ENCODE data around the gene RMI2. TPM values are rescaled to one million over a fixed set of nuclear protein-coding genes. Genes with fewer than 3 reads are reported as not detected.
A peak's percentile ranks its signal among the peaks of the same experiment; 100 is the strongest.

Gene RMI2
- total RNA-seq, 2 experiments from 2014 or later = 1.3 to 1.5 TPM

DNA sequence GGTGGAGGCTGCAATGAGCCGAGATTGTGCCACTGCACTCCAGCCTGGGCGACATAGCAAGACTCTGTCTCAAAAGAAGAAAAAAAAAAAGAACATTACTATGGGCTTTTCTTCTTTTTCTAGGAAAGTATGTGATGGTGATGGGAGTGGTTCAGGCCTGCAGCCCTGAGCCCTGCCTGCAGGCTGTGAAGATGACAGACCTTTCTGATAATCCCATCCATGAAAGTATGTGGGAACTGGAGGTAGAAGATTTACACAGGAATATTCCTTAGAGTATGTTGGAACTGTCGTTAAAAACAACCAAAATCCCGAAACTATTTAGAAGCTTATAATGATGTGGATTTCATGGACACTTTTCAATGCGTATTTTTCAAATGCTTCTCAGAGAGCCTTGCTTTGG, 5.3 kb downstream of the RMI2 start:
- Histone ChIP-seq H3K4me1 (ENCODE audit: insufficient read depth, low read length) (peaks cover 31% of the 10 kb centered on the region), H3K4me3 (ENCODE audit: low read length) (no peak overlapping the region), H3K27me3 (ENCODE audit: control insufficient read depth in 1 of 2, insufficient read depth in 2 of 2, low read length in 2 of 2) (no peaks in the 10 kb centered on the region), H3K9me3 (ENCODE audit: control insufficient read depth in 1 of 2, insufficient read depth in 1 of 2, low read length in 2 of 2) (no peaks in the 10 kb centered on the region), H3K36me3 (ENCODE audit: insufficient read depth, low read length) (no peaks in the 10 kb centered on the region), H3K27ac (ENCODE audit: low read depth in 1 of 2, low read length in 2 of 2) (no peak overlapping the region)
- intact Hi-C loops (cut with DNase I, micrococcal nuclease) = loop anchor here in 1 of 2 experiments (10.0 kb wide), 1 partner anchor 126 kb away; no protein-coding TSS in a partner anchor
- POLR2A ChIA-PET = interaction anchor here (1.1 kb wide), 1 partner anchor 95 kb away, joined by 3 read pairs; the partner anchor contains the start of gene SOCS1
- Mint-ChIP-seq H3K27ac (no peak overlapping the region), H3K4me1 (ENCODE audit: low read depth) (peaks cover 63% of the 10 kb centered on the region), H3K9me3 (no peaks in the 10 kb centered on the region), H3K36me3 (ENCODE audit: low read depth) (no peaks in the 10 kb centered on the region), H3K4me3 (no peak overlapping the region), H3K27me3 (no peaks in the 10 kb centered on the region)
- DNase-seq (no peak), ATAC-seq (ENCODE audit: poor library complexity) (no peak)
- CTCF ChIA-PET = interaction anchor here (0.9 to 1.5 kb wide), 2 partner anchors 22 to 95 kb away, joined by 3 read pairs; no protein-coding TSS in a partner anchor
- TF ChIP-seq, protein P1, sequence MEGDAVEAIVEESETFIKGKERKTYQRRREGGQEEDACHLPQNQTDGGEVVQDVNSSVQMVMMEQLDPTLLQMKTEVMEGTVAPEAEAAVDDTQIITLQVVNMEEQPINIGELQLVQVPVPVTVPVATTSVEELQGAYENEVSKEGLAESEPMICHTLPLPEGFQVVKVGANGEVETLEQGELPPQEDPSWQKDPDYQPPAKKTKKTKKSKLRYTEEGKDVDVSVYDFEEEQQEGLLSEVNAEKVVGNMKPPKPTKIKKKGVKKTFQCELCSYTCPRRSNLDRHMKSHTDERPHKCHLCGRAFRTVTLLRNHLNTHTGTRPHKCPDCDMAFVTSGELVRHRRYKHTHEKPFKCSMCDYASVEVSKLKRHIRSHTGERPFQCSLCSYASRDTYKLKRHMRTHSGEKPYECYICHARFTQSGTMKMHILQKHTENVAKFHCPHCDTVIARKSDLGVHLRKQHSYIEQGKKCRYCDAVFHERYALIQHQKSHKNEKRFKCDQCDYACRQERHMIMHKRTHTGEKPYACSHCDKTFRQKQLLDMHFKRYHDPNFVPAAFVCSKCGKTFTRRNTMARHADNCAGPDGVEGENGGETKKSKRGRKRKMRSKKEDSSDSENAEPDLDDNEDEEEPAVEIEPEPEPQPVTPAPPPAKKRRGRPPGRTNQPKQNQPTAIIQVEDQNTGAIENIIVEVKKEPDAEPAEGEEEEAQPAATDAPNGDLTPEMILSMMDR (IDR thresholded peaks at IDR 0.05) = no peak

DNA sequence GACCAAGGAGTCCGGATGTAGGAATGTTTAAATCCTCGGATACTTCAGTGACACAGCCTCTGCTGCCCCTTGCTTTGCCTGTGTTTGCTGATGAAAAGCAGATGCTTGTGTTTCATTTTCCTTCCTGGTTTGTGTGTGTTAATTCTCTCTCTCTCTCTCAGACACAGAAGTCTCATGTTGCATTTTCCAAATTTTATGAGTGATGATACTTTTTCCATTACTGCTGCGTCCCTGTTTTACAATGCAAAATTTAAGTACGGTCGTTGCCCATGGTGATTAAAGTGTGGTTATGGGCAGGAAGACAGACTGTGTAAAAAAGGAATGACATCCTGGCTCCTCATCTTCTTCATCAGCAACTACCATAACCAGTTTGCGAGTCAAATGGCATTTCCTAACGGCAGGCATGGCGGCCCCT, 5.7 kb downstream of the RMI2 start:
- H3K9me3 ChIP-seq (ENCODE audit: control insufficient read depth in 1 of 2, insufficient read depth in 1 of 2, low read length in 2 of 2) = no peaks in the 10 kb centered on the region
- no peaks in the 10 kb centered on the region for H3K9me3 Mint-ChIP-seq

DNA sequence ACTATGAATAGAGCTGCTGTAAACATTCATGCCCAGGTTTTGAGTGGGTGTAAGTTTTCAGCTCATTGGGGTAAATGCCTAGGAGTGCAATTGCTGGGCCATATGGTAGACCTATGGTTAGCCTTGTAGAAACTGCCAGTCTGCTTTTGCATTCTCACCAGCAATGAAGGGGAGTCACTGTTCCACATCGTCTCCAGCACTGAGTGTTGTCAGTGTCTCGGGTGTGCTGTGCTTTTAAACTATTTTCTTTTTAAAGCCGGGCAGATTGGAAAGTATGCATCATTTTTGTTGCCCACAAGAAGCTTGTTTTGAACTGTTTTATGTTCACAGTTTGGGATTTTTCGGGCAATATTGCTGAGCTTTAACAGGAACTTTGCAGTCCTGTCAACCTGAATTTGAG, 7.9 kb downstream of the RMI2 start:
- intact Hi-C loops (cut with DNase I, micrococcal nuclease) = loop anchor here in 1 of 2 experiments (10.0 kb wide), 1 partner anchor 128 kb away; no protein-coding TSS in a partner anchor
- Mint-ChIP-seq H3K4me3 (no peak overlapping the region), H3K36me3 (ENCODE audit: low read depth) (no peaks in the 10 kb centered on the region), H3K27ac (peak overlapping the region; percentile 93), H3K9me3 (no peaks in the 10 kb centered on the region), H3K27me3 (no peaks in the 10 kb centered on the region), H3K4me1 (ENCODE audit: low read depth) (peaks cover 69% of the 10 kb centered on the region)
- DNase-seq (no peak), ATAC-seq (ENCODE audit: poor library complexity) (no peak)
- CTCF ChIA-PET = interaction anchor here (1.5 to 3.0 kb wide), 2 partner anchors 97 to 444 kb away, joined by 3 to 19 read pairs; partner anchors contain the start of genes SOCS1 and ZC3H7A
- Histone ChIP-seq H3K9me3 (ENCODE audit: control insufficient read depth in 1 of 2, insufficient read depth in 1 of 2, low read length in 2 of 2) (no peaks in the 10 kb centered on the region), H3K36me3 (ENCODE audit: insufficient read depth, low read length) (no peaks in the 10 kb centered on the region), H3K4me3 (ENCODE audit: low read length) (no peak overlapping the region), H3K4me1 (ENCODE audit: insufficient read depth, low read length) (peaks cover 35% of the 10 kb centered on the region), H3K27ac (ENCODE audit: low read depth in 1 of 2, low read length in 2 of 2) (no peak overlapping the region), H3K27me3 (ENCODE audit: control insufficient read depth in 1 of 2, insufficient read depth in 2 of 2, low read length in 2 of 2) (no peaks in the 10 kb centered on the region)
- TF ChIP-seq, protein P1 (IDR thresholded peaks at IDR 0.05) = no peak
- POLR2A ChIA-PET = interaction anchor here (1.0 to 5.1 kb wide), 4 partner anchors 41 to 411 kb away, joined by 4 to 97 read pairs (median 8); partner anchors contain the start of genes DEXI and SOCS1

More for the DNA sequence above, 5.7 kb downstream of the RMI2 start:
- intact Hi-C loops (cut with DNase I, micrococcal nuclease) = loop anchor here in 1 of 2 experiments (10.0 kb wide), 1 partner anchor 126 kb away; no protein-coding TSS in a partner anchor
- DNase-seq (no peak), ATAC-seq (ENCODE audit: poor library complexity) (no peak)
- no peaks in the 10 kb centered on the region for H3K27me3 Mint-ChIP-seq
- peaks cover 65% of the 10 kb centered on the region for H3K4me1 Mint-ChIP-seq (ENCODE audit: low read depth)
- H3K27ac ChIP-seq (ENCODE audit: low read depth in 1 of 2, low read length in 2 of 2) = no peak overlapping the region
- no peak overlapping the region for H3K4me3 Mint-ChIP-seq
- TF ChIP-seq, protein P1 (IDR thresholded peaks at IDR 0.05) = no peak
- H3K27me3 ChIP-seq (ENCODE audit: control insufficient read depth in 1 of 2, insufficient read depth in 2 of 2, low read length in 2 of 2) = no peaks in the 10 kb centered on the region
- H3K36me3 Mint-ChIP-seq (ENCODE audit: low read depth) = no peaks in the 10 kb centered on the region
- no peaks in the 10 kb centered on the region for H3K36me3 ChIP-seq (ENCODE audit: insufficient read depth, low read length)
- H3K4me1 ChIP-seq (ENCODE audit: insufficient read depth, low read length) = peaks cover 31% of the 10 kb centered on the region
- POLR2A ChIA-PET = interaction anchor here (1.1 kb wide), 1 partner anchor 95 kb away, joined by 3 read pairs; the partner anchor contains the start of gene SOCS1
- H3K27ac Mint-ChIP-seq = no peak overlapping the region
- CTCF ChIA-PET = interaction anchor here (0.9 to 1.5 kb wide), 2 partner anchors 21 to 96 kb away, joined by 3 read pairs; no protein-coding TSS in a partner anchor
- H3K4me3 ChIP-seq (ENCODE audit: low read length) = no peak overlapping the region

Data from CD4-positive, alpha-beta T cell (primary cell).